SKM-1 (cell line): ENCODE data around the gene GABARAPL1.
"Not testable (repeated sequence)": the region's sequence is repeated elsewhere in the genome, so short reads cannot be mapped to it uniquely, and the experiment has no call there.

ENCODE experiments used
- DNase-seq: peaks from one replicate; lab custom pipeline; 2025; ENCODE audit not compliant: unreplicated experiment; lab: John Stamatoyannopoulos, UW

Gene GABARAPL1

GRCh38 chr12:10196210-10196609, 16.5 kb upstream of the GABARAPL1 start:
- no peak for DNase-seq

DNA sequence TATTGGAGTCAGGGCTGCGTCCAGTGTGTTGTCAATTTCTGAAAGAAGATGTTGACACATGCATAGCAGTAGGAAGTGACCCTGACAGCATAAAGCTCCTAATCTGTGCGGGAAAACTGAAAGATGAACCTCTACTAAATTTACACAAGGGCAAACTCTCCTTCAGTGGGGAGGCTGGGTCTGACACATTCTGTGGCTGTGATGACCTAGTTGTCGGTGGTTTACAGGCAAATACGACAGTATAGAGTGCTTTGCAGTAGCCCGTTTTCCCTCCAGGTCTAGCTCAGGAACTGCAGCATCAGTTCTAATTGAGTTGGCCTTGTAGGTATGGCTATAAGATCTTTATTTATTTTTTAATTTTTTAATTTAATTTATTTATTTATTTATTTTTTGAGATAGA, 14.8 kb upstream of the GABARAPL1 start:
- DNase-seq, result no peak

DNA sequence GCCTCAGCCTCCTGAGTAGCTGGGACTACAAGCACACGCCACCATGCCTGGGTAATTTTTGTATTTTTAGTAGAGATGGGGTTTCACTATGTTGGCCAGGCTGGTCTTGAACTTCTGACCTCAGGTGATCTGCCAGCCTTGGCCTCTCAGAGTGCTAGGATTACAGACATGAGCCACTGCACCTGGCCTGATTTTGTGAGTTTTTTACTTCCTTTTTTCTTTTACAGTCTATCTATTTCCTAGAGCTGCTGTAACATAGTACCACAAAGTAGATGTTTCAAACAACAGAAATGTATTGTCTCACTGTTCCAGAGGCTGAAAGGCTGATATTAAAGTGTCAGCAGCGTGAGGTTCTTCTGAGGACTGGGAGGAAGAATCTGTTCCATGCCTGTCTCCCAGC, 8.2 kb upstream of the GABARAPL1 start:
- not testable (repeated sequence) for DNase-seq

DNA sequence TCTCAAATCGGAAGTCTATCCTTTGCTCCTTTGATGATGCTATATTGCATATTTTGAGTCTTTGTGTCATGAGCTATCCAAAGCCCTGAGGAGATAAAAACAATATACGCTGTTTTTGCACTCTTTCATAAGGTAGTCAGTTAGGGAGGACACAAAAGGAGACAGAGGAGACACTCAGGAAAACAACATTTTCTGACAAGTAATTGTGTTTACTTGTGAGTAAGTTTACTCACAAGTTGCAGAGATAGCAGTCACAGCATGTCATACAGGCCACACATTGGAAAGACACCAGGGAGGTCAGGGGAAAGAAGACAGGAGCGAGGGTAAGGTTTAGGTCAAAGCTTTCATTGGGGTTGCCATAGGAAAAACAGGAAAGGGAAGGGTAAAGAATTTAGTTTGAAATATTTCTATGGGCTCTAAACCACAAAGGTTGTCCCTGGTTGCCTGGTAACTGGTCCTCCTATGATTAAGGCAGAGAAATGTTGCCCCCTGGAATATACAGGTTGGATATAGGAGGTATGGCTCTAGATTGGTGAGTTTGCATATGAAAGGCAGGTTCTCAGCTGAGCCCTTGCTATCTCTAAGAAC, 7.4 kb upstream of the GABARAPL1 start:
- no peak for DNase-seq

DNA sequence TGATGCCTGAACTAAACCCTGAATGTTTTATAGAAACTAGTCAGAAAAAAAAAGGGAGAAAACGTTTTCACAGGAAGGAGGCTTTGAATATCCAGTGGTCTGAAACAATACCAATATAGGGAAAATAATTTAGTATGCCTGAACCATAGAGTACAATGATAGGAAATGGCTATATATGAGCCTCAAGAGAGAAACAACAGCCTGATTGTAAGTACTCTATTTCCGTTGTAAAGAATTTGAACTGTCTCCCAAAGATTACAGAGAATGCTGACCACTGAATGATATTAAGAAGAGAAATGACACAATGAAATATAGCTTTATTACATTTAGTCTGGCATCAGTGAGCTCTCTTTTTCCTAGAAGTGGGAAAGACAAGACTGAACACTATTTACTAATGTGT, 5.5 kb upstream of the GABARAPL1 start:
- no peak for DNase-seq

DNA sequence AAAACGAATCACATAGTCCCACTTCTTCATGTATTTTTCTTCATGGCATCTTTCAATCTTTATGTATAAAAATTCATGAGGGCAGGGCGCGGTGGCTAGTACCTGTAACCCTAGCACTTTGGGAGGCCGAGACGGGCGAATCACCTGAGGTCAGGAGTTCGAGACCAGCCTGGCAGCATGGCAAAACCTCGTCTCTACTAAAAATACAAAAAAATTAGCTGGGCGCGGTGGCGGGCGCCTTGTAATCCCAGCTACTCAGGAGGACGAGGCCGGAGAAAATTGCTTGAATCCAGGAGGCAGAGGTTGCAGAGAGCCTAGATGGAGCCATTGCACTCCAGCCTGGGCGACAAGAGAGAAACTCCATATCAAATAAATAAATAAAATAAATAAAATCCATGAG, 2.5 kb upstream of the GABARAPL1 start:
- DNase-seq, result no peak

DNA sequence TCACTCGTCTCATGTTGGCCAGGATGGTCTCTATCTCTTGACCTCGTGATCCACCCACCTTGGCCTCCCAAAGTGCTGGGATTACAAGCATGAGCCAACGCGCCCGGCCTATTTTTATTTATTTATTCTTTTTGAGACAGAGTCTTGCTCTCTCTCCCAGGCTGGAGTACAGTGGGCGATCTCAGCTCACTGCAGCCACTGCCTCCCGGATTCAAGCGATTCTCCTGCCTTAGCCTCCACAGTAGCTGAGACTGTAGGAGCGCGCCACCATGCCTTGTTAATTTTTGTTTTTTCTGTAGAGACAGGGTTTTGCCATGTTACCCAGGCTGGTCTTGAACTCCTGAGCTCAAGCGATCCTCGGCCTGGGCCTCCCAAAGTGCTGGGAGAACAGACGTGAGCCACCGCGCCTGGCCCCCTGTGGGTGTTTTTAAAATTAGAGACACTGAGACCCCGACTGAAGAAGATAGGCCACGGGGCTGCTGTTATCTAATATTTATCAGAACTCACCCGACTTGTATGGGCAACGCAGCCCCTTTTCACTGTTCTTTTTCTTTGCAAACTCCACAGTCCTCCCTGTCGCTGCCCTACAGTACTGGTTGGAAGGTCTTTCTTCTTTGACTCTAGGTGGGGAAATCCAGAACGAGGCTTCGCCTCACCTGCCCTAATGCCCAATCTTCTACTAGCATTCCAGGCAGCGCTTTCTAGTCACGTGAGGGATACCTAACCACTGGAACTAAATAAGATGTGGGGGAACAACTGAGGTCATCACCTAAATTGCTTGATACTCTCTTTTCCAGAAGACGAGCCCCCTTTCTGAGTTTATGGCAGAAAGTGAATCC, 1.4 kb upstream of the GABARAPL1 start:
- no peak for DNase-seq

- DNase-seq, result peak; percentile 38
These were observed 538 bp upstream of the GABARAPL1 start for GRCh38 chr12:10211940-10212738.

- peak; percentile 42 for DNase-seq
These were observed 775 bp downstream of the GABARAPL1 start for GRCh38 chr12:10213168-10214135.

DNA sequence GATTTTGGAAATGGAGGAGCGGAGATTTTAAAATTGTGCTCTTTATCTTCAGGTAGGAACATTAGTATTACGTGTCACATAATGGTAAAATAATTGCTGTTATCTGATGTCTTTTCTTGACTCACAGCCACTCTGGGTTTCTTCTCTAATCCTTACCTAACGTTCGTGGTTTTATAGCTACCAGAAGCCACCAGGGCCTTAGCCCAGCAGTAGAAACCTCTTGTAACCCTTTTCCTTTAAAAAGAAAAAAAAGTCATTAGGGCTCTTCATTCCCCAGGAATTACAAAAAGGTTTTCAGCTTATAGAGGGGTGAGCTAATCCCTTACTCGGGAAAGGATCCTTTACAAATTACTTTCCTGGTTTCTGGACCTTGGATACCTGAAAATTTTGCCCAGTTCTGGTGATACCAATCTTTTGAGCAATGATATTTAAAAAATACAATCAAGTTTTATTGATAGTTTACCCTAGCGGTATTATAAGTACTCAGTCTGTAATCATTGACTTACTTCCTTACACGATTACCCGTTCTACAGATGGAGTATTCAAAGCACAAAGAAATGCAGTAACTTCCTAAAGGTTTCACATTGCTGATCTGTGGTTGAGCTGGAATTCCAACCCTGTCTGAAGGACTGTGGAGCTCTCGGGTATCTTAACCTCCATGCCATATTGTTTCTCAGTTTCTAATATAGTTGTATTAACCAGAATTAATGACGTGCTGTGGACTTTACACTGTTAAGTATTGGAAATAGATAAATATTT, 1.6 kb downstream of the GABARAPL1 start:
- no peak for DNase-seq

- no peak for DNase-seq
These were observed 2.2 kb downstream of the GABARAPL1 start for GRCh38 chr12:10214895-10215267.

GRCh38 chr12:10215436-10215835, 2.8 kb downstream of the GABARAPL1 start:
- DNase-seq, result no peak

- DNase-seq, result not testable (repeated sequence)
These were observed 3.3 kb downstream of the GABARAPL1 start for GRCh38 chr12:10215946-10216345.

DNA sequence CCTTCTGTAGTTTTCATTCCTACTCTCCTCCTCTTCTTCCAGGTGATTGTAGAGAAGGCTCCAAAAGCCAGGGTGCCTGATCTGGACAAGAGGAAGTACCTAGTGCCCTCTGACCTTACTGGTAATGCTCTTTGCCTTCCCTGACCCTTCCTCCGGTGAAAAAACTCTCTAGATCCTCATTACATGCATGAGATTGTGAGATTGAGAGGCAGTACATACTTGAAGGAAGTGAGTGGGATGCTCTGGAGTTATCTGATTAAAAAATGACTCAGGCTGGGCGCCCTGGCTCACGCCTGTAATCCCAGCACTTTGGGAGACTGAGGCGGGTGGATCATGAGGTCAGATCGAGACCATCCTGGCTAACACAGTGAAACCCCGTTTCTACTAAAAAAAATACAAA, 5.3 kb downstream of the GABARAPL1 start:
- no peak for DNase-seq

- DNase-seq, result no peak
These were observed 7.9 kb downstream of the GABARAPL1 start for GRCh38 chr12:10220398-10221077.

- no peak for DNase-seq
These were observed 9.2 kb downstream of the GABARAPL1 start for GRCh38 chr12:10221846-10222245.

GRCh38 chr12:10223208-10223607, 10.5 kb downstream of the GABARAPL1 start:
- DNase-seq, result no peak

DNA sequence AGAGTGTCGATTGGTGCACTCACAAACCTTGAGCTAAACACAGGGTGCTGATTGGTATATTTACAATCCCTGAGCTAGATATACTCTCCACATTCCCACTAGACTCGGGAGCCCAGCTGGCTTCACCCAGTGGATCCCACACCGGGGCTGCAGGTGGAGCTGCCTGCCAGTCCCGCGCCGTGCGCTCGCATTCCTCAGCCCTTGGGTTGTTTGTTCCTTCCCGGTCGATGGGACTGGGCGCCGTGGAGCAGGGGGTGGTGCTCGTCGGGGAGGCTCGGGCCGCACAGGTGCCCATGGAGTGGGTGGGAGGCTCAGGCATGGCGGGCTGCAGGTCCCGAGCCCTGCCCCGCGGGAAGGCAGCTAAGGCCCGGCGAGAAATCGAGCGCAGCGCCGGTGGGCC, 12.7 kb downstream of the GABARAPL1 start:
- DNase-seq, result not testable (repeated sequence)

DNA sequence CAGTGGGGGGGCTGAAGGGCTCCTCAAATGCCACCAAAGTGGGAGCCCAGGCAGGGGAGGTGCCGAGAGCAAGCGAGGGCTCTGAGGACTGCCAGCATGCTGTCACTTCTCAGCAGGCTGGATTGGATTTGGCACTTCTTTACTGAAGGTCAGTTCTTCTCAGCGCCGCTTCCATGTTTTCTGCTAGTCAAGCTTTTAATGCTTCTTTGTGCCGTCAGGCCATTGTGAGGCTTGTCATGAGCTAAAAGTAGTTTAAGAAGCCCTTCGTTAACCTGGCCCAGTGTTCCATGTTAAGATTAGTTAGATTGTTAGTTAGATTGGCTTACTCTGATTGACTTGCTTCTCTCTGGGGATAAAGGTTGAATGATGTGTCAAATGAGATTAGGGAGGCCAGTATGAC, 13.4 kb downstream of the GABARAPL1 start:
- DNase-seq, result no peak
